Daoy (cell line): ENCODE measurements around the gene STOM. TPM values are rescaled to one million over a fixed set of nuclear protein-coding genes. Genes with fewer than 3 reads are reported as not detected.

Source experiments
- DNase-seq: peaks from one replicate; pipeline ENCODE4 v3.0.0-alpha.2; 2015; ENCODE audit warnings: low read depth
- total RNA-seq: library from RNA; depleted of rRNA; stranded (reverse); fragments of >200 nt; shearing (Covaris generic); gene quantifications from 2 replicates; pipeline ENCODE4 v1.2.3, GENCODE V29; 2014

The STOM gene
- total RNA-seq, 1 experiment from 2014 or later = 24.6 TPM

- no peak for DNase-seq
Observed at GRCh38 chr9:121349009-121349408, 21.0 kb downstream of the STOM start.

- no peak for DNase-seq
Observed at GRCh38 chr9:121348221-121348620, 21.8 kb downstream of the STOM start.

- DNase-seq = no peak
Observed at GRCh38 chr9:121345070-121345469, 25.0 kb downstream of the STOM start.

GRCh38 chr9:121344184-121344583, 25.9 kb downstream of the STOM start:
- DNase-seq = no peak

- DNase-seq = no peak
Observed at GRCh38 chr9:121340676-121341392, 29.2 kb downstream of the STOM start.

- no peak for DNase-seq
Observed at GRCh38 chr9:121339437-121339836, 30.6 kb downstream of the STOM start.

- no peak for DNase-seq
Observed at GRCh38 chr9:121336665-121337064, 33.4 kb downstream of the STOM start.

- DNase-seq = no peak
Observed at GRCh38 chr9:121333950-121334773, 35.9 kb downstream of the STOM start.

- DNase-seq = no peak
Observed at GRCh38 chr9:121331992-121332685, 37.9 kb downstream of the STOM start.

- DNase-seq = no peak
Observed at GRCh38 chr9:121331549-121331948, 38.5 kb downstream of the STOM start.

- DNase-seq = no peak
Observed at GRCh38 chr9:121328876-121329681, 41.0 kb downstream of the STOM start.

- DNase-seq = no peak
Observed at GRCh38 chr9:121328476-121328875, 41.6 kb downstream of the STOM start.

- no peak for DNase-seq
Observed at GRCh38 chr9:121326901-121327613, 43.0 kb downstream of the STOM start.

GRCh38 chr9:121326130-121326838, 43.8 kb downstream of the STOM start:
- no peak for DNase-seq

- DNase-seq = no peak
Observed at GRCh38 chr9:121325387-121325786, 44.7 kb downstream of the STOM start.

- no peak for DNase-seq
Observed at GRCh38 chr9:121324755-121325154, 45.3 kb downstream of the STOM start.

- no peak for DNase-seq
Observed at GRCh38 chr9:121324316-121324715, 45.7 kb downstream of the STOM start.

GRCh38 chr9:121323449-121324151, 46.5 kb downstream of the STOM start:
- DNase-seq = no peak

- no peak for DNase-seq
Observed at GRCh38 chr9:121322737-121323448, 47.2 kb downstream of the STOM start.
